ENCODE measurements around the gene PHACTR3.

PHACTR3 gene

DNA sequence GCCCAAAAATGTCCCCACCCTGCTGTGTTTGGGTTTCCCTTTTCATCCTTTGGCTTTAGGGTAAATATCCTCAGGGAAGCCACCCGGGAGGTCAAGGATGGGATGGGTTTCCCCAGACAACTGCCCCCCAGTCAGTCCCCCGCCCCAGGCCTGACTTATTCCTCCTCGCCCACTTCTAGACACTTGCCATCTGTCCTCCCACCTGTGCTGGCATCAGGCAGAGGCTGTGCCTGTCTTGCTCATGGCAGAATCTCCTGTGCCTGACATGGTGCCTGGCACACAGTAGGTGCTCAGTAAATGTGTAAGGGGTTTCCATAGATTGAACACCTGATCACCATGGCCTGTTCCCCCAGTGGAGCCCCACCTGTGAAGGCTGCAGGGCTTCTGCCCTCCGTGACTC is 141.8 kb downstream of the PHACTR3 start:
- DNase-seq (ENCODE audit: extremely low read depth in 1 of 2, low read depth in 1 of 2): no peak

GRCh38 chr20:59747671-59748515 is 143.6 kb downstream of the PHACTR3 start:
- no peak for DNase-seq (ENCODE audit: extremely low read depth in 1 of 2, low read depth in 1 of 2)

GRCh38 chr20:59748619-59749191 is 144.4 kb downstream of the PHACTR3 start:
- DNase-seq (ENCODE audit: extremely low read depth in 1 of 2, low read depth in 1 of 2): no peak

DNA sequence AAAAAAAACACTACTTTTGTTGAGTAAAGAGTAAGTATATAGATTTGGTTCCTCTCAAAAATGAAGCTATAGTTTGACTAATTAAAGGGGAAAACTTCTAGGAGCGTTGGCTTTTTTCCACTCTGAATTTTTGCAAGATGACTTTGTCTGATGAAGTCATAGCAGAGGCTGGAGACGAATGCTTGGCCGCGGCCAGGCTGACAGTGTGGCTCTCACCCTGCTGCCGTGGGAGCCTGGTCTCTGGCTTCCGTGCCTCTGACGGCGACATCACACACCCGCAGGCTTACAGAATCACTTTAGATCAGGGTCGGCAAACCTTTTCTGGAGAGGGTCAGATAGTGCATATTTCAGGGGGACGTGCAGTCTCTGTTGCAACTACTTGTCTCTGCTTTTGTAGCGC is 145.0 kb downstream of the PHACTR3 start:
- DNase-seq (ENCODE audit: extremely low read depth in 1 of 2, low read depth in 1 of 2): no peak

GRCh38 chr20:59750209-59750840 is 146.0 kb downstream of the PHACTR3 start:
- no peak for DNase-seq (ENCODE audit: extremely low read depth in 1 of 2, low read depth in 1 of 2)

DNA sequence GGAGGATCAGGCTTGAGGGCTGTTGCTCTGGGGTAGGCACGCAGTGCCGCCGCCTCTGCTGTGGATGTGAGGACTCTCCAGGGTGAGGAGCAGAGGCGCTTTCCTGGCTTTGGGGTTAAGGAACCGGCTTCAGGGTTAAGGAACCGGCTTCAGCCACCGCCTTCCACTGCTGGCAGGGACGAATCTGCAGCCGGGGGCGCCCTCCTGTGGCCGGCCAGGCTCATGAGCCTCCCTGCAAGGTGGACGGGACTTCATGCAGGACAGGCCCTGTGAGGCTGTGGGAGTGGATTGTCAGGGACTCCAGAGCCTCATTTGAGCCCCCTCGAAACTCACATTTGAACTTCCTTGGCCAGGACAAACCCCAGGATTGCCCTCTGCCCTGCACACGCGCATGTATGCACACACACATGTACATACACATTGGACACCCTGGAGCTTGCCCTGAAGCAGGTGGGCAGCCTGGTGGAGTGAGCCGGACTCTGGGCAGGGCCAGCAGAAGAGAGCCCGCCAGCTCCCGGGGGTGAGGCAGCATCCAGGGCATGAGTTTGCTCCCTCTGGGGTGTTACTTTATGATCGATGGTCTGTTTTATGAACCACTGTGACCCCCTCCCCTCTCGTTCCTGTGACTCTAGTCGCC is 146.9 kb downstream of the PHACTR3 start:
- DNase-seq (ENCODE audit: extremely low read depth in 1 of 2, low read depth in 1 of 2): no peak

DNA sequence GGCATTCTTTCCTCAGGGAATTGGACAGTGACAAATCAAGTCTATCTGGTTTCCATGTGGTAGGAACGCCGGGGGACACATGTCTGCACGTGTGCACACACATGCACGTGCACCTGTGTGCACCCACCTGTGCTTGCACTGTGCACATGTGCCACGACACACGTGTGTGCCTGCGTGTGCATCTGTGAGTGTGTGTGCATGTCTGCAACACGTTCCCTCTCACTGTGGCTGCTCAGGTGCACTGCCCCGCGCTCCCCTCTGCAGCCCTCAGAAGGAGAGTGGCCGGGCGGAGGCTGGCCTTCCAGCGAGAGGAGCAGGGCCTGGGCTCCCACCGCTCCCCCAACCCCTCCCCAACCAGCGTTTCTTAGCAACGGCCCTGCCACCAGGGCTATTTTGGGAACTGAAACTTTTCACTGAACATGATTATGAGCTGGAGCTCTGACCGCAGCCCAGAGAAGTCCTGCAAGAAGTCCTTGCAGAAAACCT is 147.8 kb downstream of the PHACTR3 start:
- DNase-seq (ENCODE audit: extremely low read depth in 1 of 2, low read depth in 1 of 2): no peak

GRCh38 chr20:59752704-59753460 is 148.5 kb downstream of the PHACTR3 start:
- no peak for DNase-seq (ENCODE audit: extremely low read depth in 1 of 2, low read depth in 1 of 2)

DNA sequence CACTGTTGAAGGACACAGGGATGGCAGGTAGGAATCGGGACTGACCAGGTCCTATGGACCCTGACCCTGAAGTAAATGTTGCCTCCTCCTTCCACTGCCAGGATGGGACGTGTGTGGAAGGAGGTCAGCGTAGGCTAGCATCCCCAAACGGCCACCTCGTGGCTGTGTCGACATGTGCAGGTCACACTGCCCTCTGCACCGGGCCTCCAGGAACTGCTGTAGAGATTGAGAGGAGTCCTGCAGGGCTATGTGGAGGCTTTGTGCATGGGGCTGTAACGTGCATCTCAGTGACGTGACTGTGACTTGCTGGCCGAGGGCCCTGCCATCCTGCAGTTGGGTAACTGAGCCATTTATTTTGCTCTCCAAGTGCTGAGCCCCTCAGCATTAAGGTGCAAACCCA is 149.5 kb downstream of the PHACTR3 start:
- no peak for DNase-seq (ENCODE audit: extremely low read depth in 1 of 2, low read depth in 1 of 2)

DNA sequence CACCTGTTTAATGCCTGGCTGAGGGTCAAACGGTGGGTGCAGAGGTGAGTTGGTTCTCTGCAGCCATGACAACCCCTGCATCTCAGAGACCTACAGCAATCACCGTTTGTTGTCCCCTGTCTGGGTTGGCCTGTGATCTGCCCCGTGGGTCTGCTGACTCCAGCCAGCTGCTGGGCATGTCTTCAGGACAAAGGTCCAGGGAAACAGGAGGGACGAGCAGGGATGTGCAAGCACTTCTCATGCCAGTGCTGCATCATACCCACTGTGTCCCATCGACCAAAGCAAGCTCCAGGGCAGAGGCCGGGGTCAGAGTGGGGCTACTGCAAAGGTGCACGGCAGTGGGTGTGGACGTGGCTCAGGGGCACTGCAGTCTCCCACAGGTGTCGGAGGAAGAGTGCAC is 150.2 kb downstream of the PHACTR3 start:
- no peak for DNase-seq (ENCODE audit: extremely low read depth in 1 of 2, low read depth in 1 of 2)

DNA sequence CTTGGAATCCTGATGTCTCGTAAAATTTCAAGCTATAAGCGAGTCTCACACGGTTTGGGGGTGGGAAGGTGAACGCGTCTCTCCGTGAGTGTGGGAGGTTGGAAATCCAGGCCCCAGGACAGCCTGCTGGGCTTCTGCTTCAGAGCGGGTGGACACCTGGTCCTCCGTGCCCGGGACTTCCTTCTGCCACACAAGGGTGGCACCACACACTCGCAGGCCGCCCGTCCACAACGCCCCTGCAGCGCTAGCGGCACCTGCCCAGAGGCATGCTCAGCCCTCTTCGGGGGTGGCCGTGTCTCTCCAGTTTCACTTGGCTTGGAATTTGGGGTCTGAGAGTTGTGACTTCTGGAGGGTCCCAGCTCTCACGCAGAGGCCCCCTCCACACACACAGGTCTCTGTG is 151.9 kb downstream of the PHACTR3 start:
- DNase-seq (ENCODE audit: extremely low read depth in 1 of 2, low read depth in 1 of 2): no peak

DNA sequence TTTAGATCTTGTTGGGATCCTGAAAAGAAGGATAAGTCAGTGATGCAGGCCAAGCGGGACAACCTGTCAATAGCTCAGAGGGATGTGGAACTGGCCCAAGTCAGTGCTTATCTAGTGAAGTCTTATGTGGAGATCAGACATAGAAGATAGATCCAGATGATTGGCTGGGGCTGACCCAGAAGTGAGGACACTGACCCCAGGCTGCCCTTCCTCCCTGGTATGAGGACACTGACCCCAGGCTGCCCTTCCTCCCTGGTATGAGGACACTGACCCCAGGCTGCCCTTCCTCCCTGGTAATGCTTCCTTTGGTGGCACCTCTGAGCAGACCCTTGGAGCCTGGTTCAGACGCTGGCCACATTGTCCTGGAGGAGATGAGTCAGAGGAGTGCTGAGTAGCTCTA is 159.7 kb downstream of the PHACTR3 start:
- no peak for DNase-seq (ENCODE audit: extremely low read depth in 1 of 2, low read depth in 1 of 2)

GRCh38 chr20:59765599-59766177 is 161.3 kb downstream of the PHACTR3 start:
- DNase-seq (ENCODE audit: extremely low read depth in 1 of 2, low read depth in 1 of 2): no peak

- DNase-seq (ENCODE audit: extremely low read depth in 1 of 2, low read depth in 1 of 2): no peak
Observed at GRCh38 chr20:59767656-59768055, 163.3 kb downstream of the PHACTR3 start.

DNA sequence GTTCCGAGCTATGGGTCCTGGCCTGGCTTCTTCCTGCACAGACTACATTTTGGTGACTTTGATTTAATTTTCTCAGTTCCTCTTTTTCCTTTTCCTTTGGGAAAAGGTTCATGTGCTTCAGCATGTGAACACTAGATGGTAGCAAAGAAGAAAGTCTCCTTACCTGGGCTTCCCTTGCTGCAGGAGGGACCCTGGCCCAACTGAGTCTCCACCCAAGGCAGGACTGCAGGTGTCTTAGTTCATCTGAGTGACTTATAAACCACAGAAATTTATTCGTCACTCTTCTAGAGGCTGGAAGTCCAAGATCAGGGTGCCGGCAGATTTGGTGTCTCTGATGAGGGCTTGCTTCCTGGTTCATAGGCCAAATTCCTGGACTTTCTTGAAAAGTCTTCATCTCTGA is 165.9 kb downstream of the PHACTR3 start:
- no peak for DNase-seq (ENCODE audit: extremely low read depth in 1 of 2, low read depth in 1 of 2)

GRCh38 chr20:59770851-59771250 is 166.5 kb downstream of the PHACTR3 start:
- DNase-seq (ENCODE audit: extremely low read depth in 1 of 2, low read depth in 1 of 2): no peak

GRCh38 chr20:59771506-59772372 is 167.4 kb downstream of the PHACTR3 start:
- no peak for DNase-seq (ENCODE audit: extremely low read depth in 1 of 2, low read depth in 1 of 2)

DNA sequence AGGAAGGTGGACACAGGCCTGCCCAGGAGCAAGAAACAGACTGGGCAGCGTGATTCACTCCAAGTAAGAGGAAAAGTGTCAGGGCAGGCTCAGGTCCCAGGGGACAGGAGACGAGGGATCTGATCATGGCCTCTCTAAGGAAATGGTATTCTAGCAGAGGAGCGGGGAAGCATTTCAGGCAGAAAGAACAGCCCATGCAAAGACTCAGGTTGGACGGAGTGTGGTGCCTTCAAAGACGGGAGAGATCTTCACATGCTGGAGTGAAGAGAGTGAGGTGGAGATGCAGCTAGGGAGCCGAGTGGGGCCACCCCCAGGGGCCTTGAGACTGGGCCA is 168.0 kb downstream of the PHACTR3 start:
- DNase-seq (ENCODE audit: extremely low read depth in 1 of 2, low read depth in 1 of 2): no peak
